ENCODE results near the gene LEO1.

The LEO1 gene

DNA sequence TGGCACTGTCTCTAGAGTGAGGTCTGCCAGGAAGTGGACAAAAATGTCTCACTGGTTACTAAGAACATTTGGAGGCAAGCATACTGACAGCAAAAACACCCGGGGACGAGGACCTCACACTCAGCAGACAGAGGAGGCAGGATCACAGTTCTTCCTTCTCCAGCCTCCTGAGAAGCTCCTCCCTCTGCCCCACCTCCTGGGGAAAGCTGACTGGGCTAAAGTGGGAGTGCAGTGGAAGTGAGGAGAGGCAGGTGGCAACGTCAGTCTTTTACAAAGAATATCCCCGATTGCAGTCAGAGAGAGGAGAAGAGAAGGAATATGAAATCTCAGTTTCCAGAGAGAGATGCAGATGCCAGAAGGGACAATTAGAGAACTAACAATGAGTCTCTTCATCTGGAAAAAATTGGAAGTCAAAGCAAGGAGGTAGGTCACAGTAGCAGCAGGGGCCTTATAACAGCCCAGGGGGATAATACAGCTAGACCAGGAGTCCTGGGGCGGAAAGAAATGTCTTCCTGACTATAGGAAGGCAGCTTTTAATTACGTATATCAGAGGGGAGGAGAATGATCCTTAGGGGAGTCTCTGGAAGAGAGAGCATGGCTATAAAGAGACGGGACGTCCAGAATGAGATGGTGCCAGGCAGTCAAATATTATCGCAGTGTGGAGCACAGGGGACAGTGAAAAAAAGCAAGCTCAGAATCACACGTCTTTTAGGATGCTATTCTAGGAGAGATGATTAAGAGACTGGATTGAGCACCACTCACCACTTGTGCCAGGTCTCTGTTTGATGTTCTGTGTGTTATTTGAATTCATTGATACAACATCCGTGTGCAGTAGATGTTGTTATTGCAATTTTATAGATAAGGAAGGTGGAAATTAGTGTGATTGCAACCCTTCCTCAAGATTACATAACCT is 47.2 kb downstream of the LEO1 start:
- no peak for DNase-seq

DNA sequence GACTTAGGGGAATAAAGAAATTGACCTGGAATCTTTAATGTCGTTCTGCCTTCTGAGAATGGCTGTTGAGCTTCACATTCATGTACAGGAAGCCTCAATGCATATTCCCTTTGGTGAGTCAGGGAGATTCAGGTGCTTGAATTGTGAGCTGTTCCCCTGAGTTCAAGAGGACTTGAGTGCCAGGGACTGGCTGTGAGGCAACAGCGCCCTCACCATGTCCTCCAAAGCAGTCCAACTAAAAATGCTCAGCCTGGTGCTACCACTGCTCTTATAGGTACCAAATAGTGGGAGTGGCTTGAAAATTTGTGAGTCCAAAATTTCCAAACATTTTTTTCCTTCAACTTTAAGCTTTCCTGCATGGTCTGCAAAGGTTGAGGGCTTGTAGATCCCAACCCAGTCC is 54.1 kb downstream of the LEO1 start:
- no peak for DNase-seq

DNA sequence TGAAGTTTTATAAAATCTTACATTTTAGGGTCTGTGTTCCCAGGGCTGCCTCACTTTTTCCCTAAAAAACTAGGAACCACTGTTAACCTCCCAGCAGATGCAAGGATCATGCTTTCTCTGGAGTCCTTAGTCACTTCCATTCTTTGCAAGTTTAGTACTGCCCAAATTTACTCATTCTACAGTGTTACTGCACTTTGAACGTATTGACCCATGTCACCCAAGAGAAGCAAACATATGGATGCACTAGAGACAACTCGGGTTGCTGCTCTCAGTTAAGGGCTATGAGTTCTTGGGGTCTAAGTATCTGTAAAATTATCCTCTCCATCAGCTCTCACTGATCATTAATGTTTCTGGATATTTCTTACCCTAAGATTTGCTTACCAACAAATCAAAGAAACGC is 59.0 kb downstream of the LEO1 start:
- DNase-seq: no peak

DNA sequence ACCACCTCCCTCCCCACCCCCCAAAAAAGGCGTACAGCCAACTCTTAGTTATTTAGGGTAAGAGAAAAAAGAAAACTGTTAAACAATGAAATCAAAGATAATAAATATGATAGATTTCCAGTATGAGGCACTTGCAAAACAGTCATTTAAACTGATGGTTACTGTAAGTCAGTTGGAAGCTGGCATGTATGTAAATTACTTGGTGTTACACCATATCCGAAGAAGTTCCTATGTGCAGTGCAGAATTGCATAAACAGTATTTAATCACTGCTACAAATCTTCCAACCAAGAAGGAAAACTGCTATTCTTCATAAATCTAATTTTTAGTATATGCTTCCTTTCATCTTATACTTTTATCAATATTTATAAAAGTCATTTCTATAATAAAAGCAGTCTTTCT is 62.0 kb downstream of the LEO1 start:
- no peak for DNase-seq

DNA sequence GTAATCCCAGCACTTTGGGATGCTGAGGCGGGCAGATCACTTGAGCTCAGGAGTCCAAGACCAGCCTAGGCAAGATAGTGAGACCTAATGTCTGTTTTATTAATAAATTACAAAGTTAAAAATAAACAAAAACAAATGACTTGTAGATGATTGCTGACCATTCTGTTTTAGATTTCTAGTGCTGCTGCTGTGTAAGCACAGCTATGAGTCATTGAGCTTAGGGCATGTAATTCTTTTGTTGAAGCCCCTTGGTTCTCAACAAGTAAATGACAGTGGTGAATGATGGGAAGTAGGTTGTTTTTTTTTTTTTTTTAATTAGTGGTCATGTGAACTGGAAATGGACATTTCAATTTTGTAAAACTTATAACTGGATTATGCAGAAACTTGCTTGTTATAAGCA is 63.3 kb downstream of the LEO1 start:
- no peak for DNase-seq

DNA sequence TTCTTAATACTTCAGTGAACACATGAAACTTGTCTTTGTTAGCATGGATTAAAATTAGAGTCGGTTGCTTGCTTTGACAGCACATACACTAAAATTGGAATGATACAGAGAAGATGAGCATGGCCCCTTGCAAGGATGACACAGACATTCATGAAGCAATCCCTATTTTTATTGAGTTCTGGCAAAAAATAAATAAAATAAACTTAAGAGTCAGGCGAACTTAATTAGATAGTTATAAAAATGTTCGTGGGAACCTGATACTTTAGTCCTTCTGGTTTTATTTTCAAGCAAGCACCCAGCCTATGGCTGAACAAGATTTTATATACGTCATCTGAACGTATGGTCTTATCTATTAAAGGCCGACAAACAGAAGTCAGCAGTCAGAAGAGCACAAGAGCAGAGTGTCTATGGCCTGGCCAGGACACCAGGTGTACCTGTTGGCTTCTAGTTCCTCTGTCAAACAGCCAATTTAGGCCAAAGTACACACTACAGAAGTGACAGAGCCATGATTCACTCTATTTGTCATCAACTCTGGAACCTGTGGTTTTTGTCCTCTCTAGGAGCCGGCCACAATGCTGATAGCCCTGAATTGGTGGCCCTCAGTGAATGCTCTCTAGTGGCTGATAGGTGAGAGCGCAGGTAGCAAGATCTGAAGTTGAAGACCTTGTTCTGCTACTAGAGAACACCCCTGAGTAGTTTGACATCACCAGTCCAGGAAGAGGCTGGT is 64.3 kb downstream of the LEO1 start:
- peak; percentile 2 for DNase-seq

DNA sequence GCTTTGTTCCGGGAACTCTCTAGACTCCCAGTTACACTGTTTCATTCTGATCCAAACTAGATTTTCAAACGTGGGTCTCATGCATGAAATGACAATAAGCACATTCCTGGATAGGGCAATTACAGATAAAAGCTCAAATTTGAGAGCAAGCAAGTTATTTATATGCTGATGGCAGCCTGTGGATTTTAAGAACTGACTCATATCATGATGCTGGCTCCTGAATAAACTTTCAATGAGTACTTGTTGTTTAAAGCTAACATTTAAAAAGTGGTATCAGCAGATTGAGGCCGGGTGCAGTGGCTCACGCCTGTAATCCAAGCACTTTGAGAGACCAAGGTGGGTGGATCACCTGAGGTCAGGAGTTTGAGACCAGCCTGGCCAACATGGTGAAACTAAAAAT is 66.6 kb downstream of the LEO1 start:
- no peak for DNase-seq

DNA sequence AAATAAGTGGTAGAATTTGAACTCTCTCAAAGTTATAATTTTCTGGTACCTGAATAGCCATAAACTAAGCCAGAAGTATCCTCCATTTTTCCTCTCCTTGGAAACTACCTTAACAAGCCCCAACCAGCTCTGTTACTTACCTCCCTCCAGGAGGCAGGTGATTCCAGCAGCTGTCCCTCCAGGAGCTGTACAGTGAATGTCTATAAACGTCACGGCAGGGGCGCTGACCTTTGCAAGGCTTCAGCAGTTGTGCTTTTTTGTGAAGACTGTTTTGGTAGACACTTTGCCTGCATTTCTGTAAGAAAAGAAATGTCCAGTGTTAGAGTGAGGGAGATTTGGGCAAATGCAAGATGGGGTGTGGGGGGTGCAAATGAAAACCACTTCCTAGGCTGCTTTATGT is 67.2 kb downstream of the LEO1 start:
- DNase-seq: no peak

DNA sequence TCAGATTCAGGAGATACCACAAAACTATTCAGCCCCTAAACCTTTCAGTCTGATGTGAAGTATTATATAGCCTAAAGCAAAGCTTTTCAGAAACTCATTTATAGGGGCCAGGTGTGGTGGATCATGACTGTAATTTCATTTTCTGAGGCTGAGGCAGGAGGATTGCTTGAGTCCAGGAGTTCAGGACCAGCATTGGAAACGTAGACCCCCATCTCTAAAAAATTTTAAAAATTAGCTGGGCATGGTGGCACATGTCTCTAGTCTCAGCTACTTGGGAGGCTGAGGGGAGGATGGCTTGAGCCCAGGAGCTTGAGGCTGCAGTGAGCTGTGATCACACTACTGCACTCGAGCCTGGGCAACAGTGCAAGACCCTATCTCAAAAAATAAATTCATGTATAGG is 82.1 kb downstream of the LEO1 start:
- DNase-seq: no peak

DNA sequence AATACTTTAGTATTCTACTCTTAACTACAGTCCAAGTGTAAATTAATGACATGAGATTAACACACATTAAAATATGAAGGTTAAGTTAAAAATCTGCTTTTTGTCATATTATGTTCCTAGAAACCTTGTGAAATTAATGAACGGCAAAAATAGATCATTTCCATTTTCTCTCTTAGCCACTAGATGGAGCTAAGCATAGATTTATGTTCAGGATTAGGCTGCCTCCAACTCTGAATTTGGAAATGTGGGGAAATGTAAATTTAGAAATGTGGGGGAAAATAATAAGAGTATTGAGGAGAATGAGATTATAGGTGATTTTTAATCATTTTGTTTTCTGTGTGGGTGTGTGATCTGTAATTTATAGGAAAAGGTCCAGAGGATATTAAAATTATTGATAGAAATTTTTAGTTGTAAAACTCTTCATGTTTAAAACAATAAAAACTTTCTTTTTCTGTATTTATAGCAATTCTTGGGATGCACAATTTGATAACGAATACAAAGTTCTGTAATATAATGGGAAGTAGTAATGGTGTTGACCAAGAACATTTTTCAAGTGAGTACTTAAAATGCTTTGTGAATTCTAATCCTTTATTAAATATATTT is 82.9 kb downstream of the LEO1 start:
- DNase-seq: no peak
